IPS DF 19.7 (cell line): ENCODE results near the gene CBLB.
"Not testable (repeated sequence)": the region's sequence is repeated elsewhere in the genome, so short reads cannot be mapped to it uniquely, and the experiment has no call there.

Experiments
- DNase-seq: peaks from one replicate; pipeline ENCODE4 v3.0.0-alpha.2; 2013; ENCODE audit warnings: low read depth, low spot score

The CBLB gene

GRCh38 chr3:105821433-105821832 is 47.4 kb downstream of the CBLB start:
- no peak for DNase-seq

DNA sequence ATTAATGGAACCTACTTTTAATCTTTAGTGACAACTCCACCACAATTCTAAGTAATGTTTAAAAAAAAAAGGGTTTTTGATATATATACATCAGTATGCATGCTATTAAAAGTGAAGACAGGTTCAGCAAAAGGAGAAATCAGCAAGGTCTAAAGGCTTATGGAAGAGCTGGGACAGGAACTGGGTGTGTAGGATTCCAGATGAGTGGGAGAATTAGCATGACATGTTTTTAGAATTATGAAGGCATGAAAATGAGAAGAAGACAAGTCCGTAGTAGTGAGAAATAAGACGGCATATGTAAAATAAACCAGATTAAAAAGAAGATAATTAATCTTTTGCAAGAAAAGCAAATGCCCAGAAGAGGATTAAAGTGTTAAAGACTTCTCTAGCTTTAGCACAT is 52.0 kb downstream of the CBLB start:
- DNase-seq: no peak

DNA sequence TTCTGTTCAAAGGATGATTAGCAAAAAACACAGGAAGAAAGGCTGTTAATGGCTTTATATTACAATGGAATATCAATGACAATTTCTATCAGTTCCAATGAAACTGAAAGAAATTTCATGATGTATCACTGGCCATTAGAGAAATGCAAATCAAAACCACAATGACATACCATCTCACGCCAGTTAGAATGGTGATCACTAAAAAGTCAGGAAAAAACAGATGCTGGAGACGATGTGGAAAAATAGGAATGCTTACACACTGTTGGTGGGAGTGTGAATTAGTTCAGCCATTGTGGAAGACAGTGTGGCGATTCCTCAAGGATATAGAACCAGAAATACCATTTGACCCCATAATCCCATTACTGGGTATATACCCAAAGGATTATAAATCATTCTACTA is 53.5 kb downstream of the CBLB start:
- DNase-seq: not testable (repeated sequence)

- DNase-seq: no peak
Observed at GRCh38 chr3:105813710-105814109, 55.1 kb downstream of the CBLB start.

DNA sequence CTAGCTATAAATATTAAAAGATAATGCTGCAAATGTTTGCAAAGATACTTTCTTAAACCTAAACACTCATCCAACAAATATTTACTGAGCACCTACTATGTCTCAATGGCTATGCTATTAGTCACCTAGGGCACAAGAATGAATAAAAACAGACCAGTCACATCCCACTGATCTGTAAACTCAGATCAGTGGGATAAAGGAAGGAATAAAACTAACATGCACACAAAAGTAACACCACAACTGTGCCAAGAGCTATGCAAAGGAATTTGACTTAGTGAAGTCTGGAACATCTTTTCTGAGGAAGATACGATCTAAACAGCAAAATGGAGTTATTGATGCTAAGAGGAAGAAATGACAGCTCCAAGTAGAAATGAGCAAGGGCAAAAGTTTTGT is 56.6 kb downstream of the CBLB start:
- DNase-seq: no peak

DNA sequence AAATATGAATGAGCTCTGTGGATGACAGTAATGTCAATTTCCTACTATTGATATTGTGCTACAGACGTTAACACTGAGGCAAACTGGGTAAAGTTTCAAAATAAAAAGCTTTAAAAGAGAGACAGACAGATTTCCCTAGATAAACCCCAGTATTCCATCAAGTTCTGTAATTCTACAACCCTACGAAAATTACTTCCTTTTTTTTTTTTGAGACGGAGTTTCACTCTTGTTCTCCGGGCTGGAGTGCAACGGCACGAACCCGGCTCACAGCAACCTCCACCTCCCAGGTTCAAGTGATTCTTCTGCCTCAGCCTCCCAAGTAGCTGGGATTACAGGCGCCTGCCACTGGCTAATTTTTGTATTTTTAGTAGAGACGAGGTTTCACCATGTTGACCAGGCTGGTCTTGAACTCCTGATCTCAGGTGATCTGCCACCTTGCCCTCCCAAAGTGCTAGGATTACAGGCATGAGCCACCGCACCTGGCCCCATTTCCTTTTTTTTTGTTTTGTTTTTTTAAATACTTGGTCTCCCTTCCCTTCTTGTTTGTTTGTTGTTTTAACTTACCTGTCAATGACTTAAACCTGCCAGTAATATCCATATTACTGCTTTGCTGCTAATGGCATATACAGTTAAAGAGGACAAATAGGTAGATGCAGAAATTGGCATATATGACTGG is 57.2 kb downstream of the CBLB start:
- DNase-seq: no peak

DNA sequence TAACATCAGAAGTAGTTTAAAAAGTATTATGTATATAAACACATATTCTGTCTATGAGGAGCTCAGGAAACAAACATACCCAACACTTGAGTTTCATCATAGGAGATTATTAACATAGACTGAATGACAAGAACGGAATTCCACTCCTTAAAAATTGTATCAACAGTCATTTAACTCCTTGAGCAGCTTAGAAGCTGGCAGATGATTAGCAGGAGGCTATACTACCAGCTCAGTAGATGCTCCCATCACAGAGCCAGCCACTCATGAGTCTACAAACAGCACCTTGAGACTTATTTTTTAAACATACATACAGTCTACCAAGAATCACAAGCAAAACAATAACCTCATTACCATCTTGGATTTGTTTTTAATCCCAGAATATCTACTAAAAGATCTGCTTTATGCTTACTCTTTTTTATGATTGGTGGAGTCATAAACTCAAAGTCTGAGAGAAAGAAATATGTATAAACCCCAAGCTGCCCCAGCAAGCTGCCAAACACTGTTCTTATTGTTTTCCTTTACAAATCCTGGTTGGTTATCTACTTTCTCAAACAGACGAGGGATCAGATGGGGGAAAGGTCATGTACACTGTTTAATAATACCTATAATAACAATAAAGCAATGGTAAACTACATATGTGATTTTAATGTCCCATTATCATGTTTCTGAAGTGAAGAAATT is 59.5 kb downstream of the CBLB start:
- DNase-seq: no peak

DNA sequence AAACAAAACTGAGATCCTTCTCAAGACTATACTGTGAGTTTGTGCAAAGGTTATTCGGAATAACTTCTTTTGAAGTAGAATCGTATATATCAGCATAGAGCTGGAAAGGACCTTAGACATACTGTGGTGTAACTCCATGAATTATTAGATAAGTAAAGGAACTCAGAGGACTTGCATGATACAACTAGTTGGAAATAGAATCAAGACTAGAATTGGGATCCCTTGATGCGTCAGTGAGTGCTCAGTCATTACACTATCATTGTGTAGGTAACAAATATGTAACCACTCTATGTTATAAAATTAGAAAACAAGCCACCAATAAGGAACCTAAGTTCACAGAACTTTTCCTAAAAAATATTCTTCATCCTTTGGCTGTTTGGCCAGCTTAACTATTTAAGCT is 61.1 kb downstream of the CBLB start:
- DNase-seq: no peak

DNA sequence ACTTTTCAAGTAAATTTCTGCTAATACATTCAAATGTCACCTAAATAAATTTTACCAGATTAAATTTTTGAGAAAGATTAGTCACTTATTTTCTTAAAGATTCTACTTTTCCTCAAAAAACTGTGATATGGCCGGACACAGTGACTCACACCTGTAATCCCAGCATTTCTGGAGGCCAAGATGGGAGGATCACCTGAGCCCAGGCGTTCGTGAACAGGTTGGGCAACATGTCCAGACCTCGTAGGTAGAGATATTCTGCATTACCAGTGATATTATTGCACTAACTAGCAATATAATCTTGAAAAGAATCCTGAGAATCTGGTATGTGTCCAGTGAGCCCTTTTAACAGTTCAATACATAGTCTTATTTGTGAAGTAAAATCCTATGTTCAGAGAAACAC is 61.7 kb downstream of the CBLB start:
- DNase-seq: no peak

GRCh38 chr3:105806359-105806758 is 62.5 kb downstream of the CBLB start:
- no peak for DNase-seq

GRCh38 chr3:105805404-105805803 is 63.4 kb downstream of the CBLB start:
- no peak for DNase-seq

DNA sequence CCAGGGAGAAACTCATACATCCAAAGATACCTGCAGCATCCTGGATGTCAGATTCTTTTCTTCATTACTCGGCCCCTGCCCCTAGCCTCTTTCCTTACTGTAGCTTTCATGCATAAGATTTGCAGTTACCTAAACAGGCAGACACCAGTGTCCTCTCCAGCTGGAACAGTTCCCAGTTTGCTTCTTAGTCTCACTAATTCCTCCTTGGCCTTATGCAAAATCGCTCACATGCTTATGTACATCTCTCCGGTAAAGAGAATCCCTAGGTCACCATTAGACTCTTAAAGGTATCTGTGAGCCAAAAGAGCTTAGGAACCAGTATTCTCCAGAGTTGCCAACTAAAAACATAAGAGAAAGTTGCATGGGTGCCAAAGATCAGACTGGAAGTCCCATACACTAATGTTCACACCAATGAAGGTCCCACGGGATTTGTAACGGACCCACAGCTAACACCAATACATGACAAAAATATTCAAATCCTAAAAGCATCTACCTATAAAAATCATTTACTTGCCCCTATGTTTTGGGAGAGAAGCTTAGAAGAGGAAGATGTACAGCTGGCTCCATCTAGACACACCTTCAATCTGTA is 66.6 kb downstream of the CBLB start:
- DNase-seq: no peak

- DNase-seq: no peak
Observed at GRCh38 chr3:105801397-105801796, 67.4 kb downstream of the CBLB start.

- DNase-seq: no peak
Observed at GRCh38 chr3:105800320-105800719, 68.5 kb downstream of the CBLB start.

DNA sequence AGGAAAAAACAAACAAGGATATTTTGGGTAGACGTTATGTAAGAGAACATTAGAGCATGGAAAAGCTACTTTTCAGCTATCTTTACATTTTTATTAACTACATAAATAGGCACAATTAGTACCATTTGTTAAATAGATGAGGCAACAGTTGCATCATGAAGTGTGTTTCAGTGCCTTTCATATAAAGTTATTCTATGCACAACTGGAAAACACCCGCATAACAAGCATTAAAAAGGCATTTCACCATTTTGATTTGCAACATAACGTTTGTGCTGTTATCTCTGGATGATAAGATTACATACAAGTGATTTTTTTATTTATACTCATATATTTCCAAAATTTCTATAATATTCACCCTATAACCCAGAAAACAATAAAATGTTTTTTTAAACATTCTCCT is 69.5 kb downstream of the CBLB start:
- no peak for DNase-seq

GRCh38 chr3:105798381-105798934 is 70.4 kb downstream of the CBLB start:
- DNase-seq: no peak

- no peak for DNase-seq
Observed at GRCh38 chr3:105793040-105793439, 75.8 kb downstream of the CBLB start.

DNA sequence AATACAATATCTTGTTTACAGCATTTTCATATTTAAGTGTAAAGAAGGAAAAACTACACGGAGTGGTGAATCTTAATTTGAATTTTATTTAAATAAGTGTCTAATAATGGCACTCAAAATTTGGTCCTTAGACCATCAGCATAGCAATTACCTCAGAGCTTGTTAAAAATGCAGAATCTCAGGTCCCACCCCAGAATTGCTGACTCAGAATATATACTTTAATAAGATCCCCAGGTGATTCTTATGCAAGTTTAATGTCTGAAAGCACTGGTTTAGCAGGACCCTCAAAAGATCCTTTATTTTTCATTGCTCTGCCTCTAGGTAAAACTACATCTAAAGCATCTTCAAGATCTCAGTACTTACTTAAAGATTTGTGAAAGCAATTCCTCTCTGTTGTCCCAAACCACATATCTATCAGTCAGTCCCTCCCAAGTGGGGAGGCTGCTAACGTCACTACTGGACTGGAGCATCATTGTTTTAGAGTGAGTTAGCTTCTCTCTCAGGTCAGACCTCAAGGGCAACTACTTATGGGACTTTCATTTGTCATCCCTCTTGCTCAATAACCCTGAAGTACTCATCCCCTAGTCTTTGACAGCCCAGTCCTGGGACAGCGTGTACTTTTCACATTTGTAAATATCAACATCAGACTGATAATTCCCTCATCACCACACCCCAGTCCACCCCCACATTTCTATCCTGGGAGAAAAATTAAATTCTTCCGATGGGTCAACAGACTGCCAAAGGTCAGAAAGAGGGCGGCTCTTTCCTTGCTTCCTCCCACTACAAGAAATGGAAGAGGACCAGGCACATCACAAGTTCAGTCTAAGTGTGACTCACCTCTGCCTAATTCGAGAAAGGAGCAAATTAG is 76.7 kb downstream of the CBLB start:
- no peak for DNase-seq

DNA sequence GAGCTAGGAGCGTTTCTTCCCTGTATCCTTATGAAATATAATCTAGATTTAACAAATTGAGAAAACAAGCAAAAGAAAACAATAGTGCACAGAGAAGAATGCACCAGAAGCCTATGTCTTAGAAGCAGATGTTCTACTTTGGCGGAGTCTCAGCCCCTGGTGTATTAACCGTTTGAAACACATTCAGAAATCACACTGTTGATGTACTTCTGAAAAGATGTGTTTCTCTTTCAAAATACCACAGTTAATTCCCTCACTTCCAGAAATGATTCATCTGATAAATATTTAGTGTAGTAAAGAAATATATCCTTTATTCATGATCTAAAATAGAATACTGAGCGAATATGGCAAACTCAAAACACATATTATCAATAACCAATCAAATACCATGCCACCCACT is 77.7 kb downstream of the CBLB start:
- DNase-seq: no peak

- DNase-seq: no peak
Observed at GRCh38 chr3:105790534-105790933, 78.3 kb downstream of the CBLB start.

- DNase-seq: no peak
Observed at GRCh38 chr3:105788593-105788992, 80.2 kb downstream of the CBLB start.

DNA sequence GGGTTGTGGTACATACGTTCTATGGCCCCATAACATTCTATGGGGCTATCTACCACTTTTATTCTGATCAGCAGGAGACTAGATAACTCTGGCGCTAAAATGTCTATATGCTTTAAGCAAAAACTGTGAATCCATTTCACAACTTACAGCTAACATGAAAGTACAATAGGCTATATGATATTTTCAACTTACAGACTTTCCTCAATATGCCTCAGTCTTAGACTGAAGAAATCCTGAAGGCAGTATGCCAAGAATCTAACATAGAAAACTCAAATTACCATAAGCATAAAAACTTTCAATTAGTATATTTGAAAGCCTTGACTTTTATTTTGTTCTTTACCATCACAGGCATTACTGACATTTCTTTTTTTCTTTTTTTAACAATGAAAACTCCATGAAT is 81.4 kb downstream of the CBLB start:
- DNase-seq: no peak
